EL (cell line): ENCODE measurements around the gene BPIFA3.
"Not testable (repeated sequence)": the region's sequence is repeated elsewhere in the genome, so short reads cannot be mapped to it uniquely, and the experiment has no call there.

Source experiments
- DNase-seq: peaks from one replicate; pipeline ENCODE4 v3.0.0-alpha.2; 2016

BPIFA3 gene

DNA sequence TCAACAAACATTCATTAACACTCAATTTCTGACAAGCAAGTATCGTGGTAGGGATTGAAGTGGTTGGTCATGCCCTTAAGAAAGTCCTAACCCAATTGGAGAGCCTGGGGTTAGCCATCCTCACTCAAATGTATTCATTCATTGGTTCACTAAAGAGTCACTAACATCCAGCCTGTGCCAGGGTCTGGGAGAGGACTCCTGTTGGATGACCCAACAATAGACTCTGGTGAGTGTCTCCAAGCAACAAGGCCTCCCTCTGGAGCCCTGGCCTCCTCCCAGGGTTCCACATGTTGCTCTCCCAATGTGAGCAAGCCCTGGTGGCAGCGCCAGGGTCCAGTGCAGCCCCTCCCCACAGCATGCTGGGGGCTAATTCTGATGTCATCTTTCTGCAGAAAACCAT lies at the start of gene BPIFA3:
Gene BPIFA3, plus strand, starts transcription at position 301 of the 400 bp plus-strand sequence. CDS start 185 bp downstream, outside the sequence.
- DNase-seq, result no peak

DNA sequence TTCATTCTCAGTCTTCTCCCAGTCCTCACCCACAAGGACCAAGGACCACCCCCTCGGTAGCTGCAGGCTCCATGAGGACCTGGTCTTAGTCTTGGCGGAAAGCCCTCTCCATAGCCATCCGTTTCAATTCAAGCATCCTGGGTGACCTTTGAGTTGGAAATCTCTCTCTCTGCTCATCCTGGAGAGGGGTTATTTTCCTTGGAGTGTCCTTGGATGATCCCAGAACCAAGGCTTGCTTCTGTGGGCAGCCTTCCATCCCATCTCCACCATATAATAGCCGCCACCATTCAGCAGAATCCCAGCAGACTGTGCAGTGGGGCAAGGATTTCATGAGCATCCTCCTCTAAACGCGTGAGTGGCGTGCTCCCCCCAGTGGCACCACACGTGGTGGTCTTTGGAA lies 49.3 kb upstream of the BPIFA3 start, which contains the start of gene BPIFA2:
Gene BPIFA2, plus strand, starts transcription at position 301 of the 400 bp plus-strand sequence. CDS start 987 bp downstream, outside the sequence.
- no peak for DNase-seq

DNA sequence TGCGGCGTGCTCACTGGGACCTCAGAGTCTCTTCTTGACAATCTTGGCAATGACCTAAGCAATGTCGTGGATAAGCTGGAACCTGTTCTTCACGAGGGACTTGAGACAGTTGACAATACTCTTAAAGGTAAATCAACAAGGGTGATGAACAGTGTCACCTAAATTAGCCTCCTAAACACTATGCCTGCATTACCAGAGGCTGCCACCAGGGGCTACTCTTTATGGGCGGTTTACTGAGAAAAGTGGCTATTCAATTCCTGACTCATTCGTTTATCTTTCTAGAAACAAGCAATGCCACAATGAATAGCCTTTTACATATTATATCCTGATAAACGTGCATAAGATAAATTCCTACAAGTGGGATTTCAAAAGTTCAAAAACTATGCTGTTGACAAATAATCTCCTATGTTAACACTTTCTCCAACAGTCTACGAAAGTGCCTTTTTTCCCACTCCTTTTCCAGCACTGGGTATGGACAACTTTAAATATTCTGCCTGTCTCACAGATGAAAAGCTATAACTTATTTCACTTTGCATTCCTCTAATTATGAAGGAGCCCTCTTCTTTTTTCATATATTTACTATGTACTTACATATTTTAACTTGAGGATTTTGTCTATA lies 47.9 kb upstream of the BPIFA3 start:
- DNase-seq, result no peak

DNA sequence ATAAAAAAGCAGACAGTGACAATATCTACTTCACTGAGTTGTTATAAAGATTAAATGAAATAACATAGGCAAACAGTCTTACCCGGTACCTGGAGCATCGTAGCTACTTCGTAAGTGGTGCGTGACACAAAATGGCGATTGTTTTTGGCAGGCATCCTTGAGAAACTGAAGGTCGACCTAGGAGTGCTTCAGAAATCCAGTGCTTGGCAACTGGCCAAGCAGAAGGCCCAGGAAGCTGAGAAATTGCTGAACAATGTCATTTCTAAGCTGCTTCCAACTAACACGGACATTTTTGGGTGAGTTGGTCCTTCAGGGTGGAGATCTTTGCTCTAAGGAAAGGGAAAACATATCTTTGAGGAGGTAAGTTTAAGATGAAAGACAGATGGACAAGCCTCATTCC lies 44.4 kb upstream of the BPIFA3 start:
- DNase-seq, result no peak

DNA sequence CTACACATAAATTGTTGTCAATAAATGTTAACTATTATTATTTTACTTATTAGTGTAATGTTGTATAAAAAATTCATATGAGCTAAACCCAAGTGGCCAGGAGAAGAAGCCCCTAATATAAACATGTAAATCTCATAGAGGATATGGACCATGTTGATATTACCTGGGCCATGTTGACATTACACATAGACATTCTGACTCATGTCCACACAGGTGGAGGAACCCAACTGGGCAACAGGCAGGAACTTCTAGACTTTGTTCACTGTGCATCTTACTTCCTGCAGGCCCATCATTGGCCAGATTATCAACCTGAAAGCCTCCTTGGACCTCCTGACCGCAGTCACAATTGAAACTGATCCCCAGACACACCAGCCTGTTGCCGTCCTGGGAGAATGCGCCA lies 42.0 kb upstream of the BPIFA3 start:
- no peak for DNase-seq

DNA sequence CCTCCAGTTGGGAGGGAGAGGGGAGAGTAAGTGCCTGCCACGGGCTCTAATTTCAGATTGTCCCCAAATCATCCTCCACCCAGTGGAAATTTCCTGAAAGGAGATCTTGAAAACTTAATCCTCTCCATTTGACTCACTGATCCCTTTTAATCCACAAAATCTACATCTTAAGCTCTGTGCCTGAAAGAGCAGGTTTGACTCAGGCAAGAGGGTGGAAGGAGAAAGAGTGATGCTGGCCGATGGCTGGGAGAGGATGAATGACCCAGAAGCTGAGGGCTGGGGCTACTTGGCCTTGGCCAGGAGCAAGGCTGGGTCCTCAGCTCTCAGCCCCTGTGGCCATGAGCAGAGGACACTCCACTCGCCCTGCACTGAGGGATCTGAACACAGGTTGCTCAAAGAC lies 41.1 kb upstream of the BPIFA3 start:
- no peak for DNase-seq

DNA sequence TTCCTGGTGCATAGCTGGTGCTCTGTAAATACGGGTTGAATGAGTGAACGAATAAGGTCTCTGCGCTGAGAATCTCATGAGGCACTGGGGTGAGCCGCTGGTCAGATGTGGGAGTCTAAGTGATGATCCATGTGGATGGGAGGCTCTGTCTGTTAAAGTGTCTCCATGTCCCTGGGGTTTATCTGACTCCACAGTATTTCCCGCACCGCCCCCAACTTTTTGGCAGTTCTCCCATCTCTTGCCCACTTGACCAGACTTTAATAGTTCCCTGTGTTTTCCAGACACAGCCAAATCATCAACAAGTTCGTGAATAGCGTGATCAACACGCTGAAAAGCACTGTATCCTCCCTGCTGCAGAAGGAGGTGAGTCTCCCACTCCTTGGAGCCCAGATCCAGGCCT lies 39.3 kb upstream of the BPIFA3 start:
- no peak for DNase-seq

DNA sequence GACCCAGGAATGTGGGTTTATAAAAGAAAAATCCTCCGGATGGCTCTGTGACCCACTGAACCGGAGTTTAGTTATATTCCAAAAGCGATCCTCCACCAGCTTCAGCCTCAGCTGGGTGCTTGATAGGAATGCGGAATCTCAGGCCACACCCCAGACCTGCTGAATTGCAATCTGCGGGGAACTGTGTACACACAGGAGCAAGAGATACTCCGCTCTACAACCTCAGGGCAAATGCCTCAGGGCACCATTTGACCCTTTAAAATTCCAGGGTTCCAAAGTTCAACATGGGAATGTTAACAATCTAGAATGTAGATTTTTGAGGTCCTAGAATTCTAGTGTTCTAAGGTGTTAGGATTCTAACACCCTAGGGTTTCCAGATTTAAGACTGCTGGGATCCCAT lies 38.4 kb upstream of the BPIFA3 start:
- no peak for DNase-seq

DNA sequence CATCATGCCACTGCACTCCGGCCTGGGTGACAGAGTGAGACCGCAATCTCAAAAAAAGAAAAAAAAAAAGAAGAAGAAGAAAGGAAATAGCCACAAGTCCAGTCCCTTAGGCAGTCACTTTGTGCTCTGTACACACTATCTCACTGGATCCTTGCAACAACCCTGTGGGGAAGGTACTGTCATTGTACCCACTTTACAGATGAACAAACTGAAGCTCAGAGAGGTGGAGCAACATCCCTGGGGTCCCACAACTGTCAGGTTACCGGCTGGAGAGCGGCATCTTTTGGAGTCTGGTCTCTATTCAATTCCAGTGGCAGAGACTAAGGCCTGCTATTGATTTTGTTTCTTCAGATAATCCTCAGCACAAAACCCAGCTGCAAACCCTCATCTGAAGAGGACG lies 37.0 kb upstream of the BPIFA3 start:
- DNase-seq, result no peak

DNA sequence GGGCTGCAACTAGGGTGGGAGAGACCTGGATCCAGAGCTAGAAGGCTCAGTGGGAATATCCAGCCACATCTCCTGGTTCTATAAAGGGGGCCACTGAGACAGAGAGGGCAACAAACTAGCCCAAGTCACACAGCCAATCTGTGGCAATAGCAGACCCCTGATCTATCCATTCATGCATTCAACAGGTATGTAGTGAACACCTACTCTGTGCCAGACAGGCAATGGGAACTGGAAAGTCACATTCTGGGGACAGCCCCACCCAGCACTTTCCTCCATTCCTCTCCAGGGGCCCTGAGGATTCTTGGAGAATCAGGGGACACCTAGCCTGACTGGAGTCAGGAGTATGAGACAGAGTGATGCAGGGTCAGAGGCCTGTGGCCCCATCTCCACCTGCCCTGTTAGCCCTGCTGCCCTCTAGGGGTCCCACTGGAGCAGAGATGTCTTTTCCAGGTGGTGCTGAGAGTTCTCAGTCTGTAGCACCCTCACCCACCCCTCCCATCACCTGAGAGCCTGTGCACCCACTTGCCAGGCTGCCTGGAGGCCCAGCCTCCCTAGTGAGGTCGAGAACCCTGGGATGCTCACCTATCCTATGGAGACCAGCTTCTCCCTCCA lies 35.6 kb upstream of the BPIFA3 start:
- DNase-seq, result no peak

DNA sequence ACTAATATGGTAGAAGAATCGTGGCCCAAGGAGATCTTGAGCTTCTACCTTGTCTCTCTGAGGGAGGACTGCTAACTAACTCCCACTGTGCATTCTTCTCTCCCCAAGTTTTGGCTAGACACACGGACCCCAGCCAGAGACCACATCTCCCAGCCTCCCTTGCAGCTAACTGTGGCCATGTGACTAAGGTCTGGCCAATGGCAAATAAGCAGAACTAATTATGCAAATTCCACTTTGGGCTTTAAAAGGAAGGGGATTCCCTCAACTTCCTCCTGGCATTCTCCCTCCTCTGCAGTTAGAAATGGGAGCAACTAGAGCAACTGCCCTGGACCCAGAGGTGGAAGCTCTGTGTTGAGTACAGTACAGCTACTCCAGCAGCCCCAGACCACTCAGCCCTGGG lies 33.8 kb upstream of the BPIFA3 start:
- no peak for DNase-seq

DNA sequence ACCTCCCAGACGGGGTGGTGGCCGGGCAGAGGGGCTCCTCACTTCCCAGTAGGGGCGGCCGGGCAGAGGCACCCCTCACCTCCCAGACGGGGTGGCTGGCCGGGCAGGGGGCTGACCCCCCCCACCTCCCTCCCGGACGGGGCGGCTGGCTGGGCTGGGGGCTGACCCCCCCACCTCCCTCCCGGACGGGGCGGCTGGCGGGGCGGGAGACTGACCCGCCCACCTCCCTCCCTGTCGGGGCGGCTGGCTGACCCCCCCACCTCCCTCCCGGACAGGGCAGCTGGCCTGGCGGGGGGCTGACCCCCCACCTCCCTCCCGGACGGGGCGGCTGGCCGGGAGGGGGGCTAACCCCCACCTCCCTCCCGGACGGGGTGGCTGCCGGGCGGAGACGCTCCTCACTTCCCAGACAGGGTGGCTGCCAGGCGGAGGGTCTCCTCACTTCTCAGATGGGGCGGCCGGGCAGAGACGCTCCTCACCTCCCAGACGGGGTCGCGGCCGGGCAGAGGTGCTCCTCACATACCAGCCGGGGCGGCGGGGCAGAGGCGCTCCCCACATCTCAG lies 32.0 kb upstream of the BPIFA3 start:
- not testable (repeated sequence) for DNase-seq

DNA sequence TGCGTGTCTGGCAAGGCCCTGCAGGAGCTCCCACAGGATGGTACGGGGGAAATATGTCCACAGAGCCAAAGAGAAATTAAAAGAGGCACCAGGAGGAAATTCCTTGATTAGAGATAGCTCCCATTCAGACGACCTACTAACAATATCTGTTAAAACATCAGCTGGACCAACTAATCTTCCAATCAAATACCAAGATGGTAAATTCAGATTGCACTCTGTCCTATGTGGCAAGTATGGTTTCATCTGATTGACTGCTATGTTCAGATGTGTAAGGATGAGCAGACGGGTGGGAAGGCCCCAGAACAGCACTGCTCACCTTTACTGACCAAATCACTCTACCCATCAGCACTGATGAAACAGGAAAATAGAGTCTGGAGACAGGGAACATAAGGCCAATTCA lies 29.7 kb upstream of the BPIFA3 start:
- DNase-seq, result no peak

DNA sequence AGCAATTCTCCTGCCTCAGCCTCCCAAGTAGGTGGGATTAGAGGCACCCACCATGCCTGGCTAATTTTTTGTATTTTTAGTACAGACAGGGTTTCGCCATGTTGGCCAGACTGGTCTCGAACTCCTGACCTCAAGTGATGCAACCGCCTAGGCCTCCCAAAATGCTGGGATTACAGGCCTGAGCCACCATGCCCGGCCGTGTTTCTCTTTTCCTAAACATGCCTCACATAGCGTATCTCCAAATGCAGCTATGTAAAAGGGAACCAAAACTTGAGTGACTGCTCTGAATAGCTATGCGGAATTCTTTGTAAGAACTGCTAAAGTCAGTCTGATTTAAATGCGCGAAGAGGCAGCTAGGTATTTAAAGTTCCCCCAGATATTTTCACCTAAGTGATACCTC lies 28.7 kb upstream of the BPIFA3 start:
- DNase-seq, result no peak

DNA sequence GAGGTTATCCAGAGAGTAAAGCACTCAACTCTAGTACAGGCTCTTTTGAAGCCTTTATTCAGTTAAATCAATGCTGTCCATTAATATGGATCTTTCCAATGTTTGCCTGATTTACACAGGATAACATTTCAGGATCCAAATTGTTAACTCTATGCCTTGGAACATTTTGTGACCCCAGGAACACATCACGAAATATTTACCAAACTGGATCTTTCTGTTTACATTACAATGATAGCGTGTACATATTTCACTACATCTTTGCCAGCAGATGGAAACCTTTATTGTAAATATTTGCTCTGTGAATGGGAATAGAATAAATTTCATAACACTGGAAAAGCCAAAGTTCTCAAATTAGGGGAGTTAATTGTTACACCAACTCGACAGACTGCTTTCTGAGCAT lies 25.7 kb upstream of the BPIFA3 start:
- no peak for DNase-seq

DNA sequence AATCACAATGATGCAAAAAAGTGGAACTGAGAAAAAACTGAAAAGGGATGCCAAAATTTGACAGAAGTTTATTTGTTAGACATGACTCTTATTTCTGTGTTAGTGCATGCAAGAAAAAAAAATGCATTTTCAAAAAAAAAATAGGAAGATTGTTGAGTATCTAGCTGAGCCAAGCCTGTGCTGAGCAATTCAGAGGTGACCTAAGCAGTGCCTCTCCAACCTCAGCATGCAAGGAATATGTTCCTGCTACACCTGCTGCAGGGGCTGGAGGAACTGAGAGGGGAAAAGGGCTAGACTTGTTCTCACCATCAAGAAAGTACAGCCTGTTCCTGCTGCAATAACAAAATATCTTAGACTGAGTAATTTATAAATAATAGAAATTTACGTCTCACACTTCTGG lies 25.2 kb upstream of the BPIFA3 start:
- no peak for DNase-seq

DNA sequence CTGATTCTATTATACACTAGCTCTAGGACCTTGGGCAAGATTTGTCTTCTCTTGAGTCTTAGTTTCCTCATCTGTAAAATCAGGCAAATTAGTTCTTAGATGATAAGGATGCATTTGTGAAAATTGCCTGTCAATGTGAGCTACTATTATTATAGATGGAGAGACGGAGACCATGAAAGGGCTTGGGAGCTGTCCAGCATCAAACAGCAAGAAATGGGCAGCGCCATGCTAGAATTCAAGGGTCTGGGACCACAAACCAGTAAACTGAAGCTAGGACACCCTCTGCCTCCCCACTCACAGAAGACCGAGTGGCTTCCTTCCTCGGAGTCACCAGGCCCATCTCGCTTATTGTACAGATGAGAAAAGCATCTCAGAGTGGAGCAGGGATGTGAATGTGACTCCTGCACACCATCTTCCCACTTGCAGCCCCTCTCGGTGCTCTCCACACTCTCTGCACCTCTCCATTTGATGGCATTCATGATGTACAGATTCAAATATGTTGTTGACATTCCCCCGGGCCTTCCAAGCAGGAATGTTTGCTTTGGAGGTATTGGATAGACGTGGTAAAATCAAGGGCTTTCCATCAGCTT lies 24.1 kb upstream of the BPIFA3 start:
- DNase-seq, result no peak

DNA sequence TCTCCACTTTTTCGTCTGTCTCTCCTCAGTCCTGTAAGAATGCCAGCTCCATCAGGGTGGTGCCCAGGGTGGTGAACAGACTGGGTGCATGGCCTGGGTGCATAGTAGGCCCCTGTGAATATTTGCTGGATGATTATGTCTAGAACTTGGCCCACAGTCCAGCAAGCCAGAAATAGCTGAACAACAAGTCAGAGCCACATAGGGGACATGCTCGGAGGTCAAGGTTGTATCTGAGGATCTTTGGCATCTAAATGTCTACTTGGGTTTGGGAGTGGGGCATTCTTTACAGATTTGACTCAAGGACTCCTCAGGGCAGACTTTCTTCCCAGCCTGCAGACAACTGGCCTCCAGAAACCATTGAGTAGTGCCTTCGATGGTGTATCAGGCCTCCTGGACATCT lies 18.1 kb upstream of the BPIFA3 start:
- no peak for DNase-seq

DNA sequence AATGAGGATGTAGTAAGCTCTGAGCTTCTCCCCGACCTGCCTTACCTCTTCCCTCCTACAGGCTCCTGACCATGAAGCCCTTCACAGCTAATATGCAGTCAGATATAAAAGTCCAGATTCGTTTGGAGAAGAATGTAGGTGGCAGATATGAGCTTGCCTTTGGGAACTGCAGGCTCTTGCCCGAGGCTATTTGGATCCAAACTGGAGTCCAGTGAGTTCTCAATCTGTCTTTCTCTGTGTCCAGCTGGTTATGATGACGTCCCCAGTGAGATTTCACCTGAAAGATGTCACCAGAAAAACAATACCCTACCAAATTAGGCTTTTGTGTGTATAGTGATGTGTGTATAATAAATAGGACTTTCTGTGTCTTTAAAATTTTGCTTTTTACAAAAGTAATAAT lies 14.7 kb upstream of the BPIFA3 start:
- no peak for DNase-seq

DNA sequence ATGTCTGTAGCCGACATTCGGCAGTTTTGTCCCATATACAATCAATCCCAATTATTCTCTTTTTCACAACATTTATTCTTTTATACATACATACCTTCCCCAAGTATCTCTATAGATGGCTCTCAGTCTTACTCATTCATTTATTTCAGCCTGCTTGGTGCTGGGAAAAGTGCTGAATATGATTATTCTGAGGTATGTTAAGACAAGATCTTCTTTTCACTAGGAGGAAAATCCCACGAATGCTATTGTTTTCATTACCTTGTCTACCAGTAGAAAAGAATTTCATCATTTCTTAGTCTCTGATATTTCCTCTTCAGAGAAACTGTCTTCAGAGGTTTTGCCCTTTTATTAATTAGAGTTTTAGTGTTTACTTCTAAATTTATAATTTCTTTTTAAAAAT lies 13.7 kb upstream of the BPIFA3 start:
- no peak for DNase-seq

DNA sequence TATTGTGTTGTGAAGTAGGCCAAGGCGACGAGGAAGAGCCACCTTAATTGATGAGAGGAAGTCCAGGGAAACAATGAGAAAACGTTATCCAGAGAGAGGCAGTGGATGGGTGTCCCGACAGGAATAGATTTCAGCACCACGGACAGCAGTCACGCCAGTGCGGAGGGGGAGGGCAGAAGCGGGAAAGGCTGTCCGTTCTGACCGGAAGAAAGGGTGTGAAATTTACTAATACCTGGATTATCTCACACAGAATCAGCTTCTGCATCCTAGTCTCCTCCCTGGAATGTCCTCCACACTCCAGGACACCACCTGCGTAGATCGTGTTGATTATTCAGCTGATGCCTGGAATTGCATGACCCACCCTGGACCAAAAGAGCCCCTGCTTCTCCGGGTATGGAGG lies 7.4 kb upstream of the BPIFA3 start:
- DNase-seq, result peak; percentile 55

DNA sequence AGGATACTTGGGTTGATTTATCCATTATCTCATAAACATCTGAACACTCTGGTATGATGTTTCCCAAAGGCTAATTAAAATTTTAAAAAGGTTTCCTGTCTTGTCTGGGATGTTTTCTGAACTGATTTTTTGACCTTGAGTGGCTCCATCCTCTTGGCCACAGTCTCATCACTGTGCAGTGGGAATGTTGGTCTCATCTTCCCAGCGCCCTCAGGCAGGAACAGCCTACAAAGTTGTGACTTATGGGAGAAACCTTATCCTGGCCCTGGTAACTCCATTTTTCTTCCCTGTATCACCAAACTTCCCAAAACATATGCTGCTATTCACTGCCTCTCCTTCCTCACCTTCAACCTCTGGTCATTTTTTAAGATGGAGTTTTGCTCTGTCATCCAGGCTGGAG lies 6.8 kb upstream of the BPIFA3 start:
- DNase-seq, result no peak

DNA sequence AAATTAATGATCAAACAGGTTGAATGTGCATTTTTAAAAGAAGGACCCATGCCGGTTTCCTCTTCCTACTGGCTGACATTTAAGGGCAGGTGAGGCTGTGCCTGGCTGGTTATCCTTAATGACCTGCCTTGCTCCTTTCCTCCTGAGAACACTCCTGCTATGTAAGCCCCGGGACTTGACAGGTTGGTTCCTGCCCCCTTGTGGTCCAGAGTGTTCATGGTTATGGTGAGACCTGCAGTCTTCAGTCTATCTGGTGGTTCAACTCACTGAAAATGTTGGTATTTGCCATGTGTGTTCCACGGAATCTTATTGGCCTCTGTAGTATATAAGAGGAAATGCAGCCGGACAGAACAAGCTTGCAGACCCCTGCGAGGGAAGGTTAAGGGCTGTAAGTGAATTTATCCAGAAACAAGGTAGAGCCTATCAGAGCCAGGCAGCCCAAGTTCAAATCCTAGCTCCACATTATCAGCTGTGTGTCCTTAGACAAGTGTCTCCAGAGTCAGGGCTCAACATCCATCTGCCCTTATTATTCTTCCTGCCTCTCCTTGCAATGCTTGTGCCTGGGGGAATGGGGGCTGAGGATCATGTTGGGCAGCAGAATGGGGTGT lies 5.2 kb upstream of the BPIFA3 start:
- DNase-seq, result peak; percentile 37

DNA sequence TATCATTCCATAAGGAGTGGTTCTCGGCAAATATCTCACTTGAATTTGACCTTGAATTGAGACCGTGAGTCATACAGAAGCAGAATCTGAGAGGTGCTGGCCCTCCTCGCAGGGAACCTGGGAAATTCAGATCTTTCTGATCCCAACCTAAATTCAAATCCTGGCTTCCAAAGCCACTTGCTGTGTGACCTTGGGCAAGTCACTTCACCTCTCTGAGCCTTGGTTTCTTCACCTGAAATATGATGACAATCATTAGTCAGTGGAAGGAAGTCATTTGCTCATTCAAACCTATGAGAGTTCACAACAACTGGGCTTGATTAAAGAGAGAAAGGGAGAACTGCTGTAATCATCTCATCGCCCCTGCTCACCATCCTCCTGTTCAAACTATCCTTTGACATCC lies 7.2 kb downstream of the BPIFA3 start:
- no peak for DNase-seq
